ENCODE results near the gene ITGB4. TPM values are rescaled to one million over a fixed set of nuclear protein-coding genes. Genes with fewer than 3 reads are reported as not detected.

The ITGB4 gene
- total RNA-seq (2014; rRNA removed; shearing (Covaris generic)), result 0.15 and 0.35 TPM in 2 replicates

- no peak for DNase-seq (ENCODE audit: low spot score)
Measured at GRCh38 chr17:75720656-75721462, at the start of gene ITGB4. ITGB4 (plus strand) TSS chr17:75721459; CDS start chr17:75724704, 3,245 bp downstream.

- no peak for DNase-seq (ENCODE audit: low spot score)
Measured at GRCh38 chr17:75672011-75672410, 49.2 kb upstream of the ITGB4 start.

- DNase-seq (ENCODE audit: low spot score), result no peak
Measured at GRCh38 chr17:75673487-75673886, 47.8 kb upstream of the ITGB4 start.

GRCh38 chr17:75676461-75676860 lies 44.8 kb upstream of the ITGB4 start:
- DNase-seq (ENCODE audit: low spot score), result no peak

- DNase-seq (ENCODE audit: low spot score), result peak; percentile 66
Measured at GRCh38 chr17:75679706-75680211, 41.5 kb upstream of the ITGB4 start.

- DNase-seq (ENCODE audit: low spot score), result no peak
Measured at GRCh38 chr17:75680431-75680830, 40.8 kb upstream of the ITGB4 start.

GRCh38 chr17:75681289-75681688 lies 40.0 kb upstream of the ITGB4 start:
- DNase-seq (ENCODE audit: low spot score), result no peak

GRCh38 chr17:75683583-75683982 lies 37.7 kb upstream of the ITGB4 start:
- DNase-seq (ENCODE audit: low spot score), result no peak

GRCh38 chr17:75684249-75684648 lies 37.0 kb upstream of the ITGB4 start:
- DNase-seq (ENCODE audit: low spot score), result no peak

GRCh38 chr17:75684924-75685323 lies 36.3 kb upstream of the ITGB4 start:
- no peak for DNase-seq (ENCODE audit: low spot score)

- DNase-seq (ENCODE audit: low spot score), result no peak
Measured at GRCh38 chr17:75685499-75685898, 35.8 kb upstream of the ITGB4 start.

- DNase-seq (ENCODE audit: low spot score), result no peak
Measured at GRCh38 chr17:75688209-75688825, 32.9 kb upstream of the ITGB4 start.

GRCh38 chr17:75689441-75689873 lies 31.8 kb upstream of the ITGB4 start:
- no peak for DNase-seq (ENCODE audit: low spot score)

- peak; percentile 84 for DNase-seq (ENCODE audit: low spot score)
Measured at GRCh38 chr17:75691371-75691791, 29.9 kb upstream of the ITGB4 start.

- DNase-seq (ENCODE audit: low spot score), result no peak
Measured at GRCh38 chr17:75691801-75692626, 29.2 kb upstream of the ITGB4 start.

GRCh38 chr17:75692976-75693375 lies 28.3 kb upstream of the ITGB4 start:
- no peak for DNase-seq (ENCODE audit: low spot score)

GRCh38 chr17:75693500-75694481 lies 27.5 kb upstream of the ITGB4 start:
- DNase-seq (ENCODE audit: low spot score), result peak; percentile 100

- no peak for DNase-seq (ENCODE audit: low spot score)
Measured at GRCh38 chr17:75694536-75694935, 26.7 kb upstream of the ITGB4 start.

- DNase-seq (ENCODE audit: low spot score), result no peak
Measured at GRCh38 chr17:75695141-75695829, 26.0 kb upstream of the ITGB4 start.

GRCh38 chr17:75695830-75696271 lies 25.4 kb upstream of the ITGB4 start:
- no peak for DNase-seq (ENCODE audit: low spot score)
